GM18499 (cell line): ENCODE results near the gene TMEM178A.
"Not testable (repeated sequence)": the region's sequence is repeated elsewhere in the genome, so short reads cannot be mapped to it uniquely, and the experiment has no call there.

Experiments used
- ATAC-seq: cut with Tn5 transposase; IDR thresholded peaks from one replicate; pipeline ENCODE4 v1.9.1; 2021; ENCODE audit warnings: moderate number of reproducible peaks; ENCODE audit not compliant: insufficient read depth, unreplicated experiment

The TMEM178A gene

DNA sequence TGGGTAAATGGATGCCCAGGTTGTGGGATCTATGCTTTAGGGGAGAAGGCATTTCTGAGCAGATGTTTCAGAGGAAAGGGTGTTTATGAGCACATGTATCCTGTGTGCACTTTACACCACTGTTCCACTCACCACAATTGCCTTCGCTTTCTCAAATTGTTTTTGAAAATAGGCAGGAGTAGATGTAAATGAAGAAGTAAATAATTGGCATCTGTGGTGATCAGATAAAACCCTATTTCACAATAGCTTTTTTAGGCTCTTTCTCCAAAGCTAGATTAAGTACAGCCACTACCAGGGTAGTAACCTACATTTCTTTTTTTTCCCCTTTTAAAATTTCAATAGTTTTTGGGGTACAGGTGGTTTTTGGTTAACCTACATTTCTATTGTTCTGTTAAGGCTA, 40.6 kb downstream of the TMEM178A start:
- no peak for ATAC-seq

DNA sequence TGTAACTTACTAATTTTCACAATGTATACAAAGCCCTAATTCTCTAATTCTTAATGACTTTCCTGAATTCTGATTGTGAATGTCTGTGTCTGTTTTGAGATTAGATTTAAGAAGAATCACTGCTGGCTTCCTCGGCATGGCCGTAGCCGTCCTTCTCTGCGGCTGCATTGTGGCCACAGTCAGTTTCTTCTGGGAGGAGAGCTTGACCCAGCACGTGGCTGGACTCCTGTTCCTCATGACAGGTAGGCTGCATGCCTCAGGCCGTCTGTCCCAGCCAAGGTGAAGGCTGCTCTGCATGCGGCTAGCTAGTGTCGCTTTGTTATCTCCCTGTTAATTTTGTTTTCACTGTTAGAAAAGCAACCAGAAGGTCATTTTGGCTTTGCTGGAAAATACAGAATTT, 41.2 kb downstream of the TMEM178A start:
- no peak for ATAC-seq

DNA sequence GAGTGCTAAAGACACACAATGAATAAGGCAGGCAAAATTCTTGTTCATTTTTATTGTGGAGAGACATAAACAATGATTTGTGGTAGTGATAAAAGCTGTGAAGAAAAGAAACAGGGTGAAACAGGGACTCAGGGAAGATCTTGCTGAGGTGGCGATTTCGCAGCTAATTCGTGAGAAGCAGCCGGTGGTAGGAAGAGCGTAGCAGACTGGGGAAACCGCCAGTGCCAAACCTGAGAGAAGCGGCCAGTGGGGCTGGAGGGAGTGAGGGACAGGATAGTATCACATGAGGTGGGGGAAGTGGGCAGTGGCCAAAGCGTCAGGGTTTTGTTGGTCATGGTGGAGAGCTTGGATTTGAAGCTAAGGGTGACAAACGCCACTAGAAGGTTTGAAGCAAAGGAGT, 42.3 kb downstream of the TMEM178A start:
- ATAC-seq, result no peak

DNA sequence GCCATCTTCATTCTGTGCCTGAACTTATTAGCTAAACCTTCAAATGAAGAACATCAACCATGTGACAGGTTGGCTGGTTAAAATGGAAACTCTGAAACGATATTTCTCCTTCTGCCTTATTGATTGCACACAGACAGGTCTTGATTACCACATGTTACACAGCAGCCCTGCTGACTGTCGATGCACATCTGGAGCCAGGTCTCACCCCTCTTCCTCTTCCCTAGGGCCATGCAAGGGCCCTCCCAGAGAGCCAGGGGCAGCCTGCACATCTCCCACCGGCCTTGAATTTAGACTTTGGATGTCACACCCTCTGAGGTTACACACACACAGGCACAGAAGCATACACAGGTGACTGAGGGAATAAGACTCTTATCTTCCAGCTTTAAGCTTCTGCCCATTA, 45.1 kb downstream of the TMEM178A start:
- no peak for ATAC-seq

DNA sequence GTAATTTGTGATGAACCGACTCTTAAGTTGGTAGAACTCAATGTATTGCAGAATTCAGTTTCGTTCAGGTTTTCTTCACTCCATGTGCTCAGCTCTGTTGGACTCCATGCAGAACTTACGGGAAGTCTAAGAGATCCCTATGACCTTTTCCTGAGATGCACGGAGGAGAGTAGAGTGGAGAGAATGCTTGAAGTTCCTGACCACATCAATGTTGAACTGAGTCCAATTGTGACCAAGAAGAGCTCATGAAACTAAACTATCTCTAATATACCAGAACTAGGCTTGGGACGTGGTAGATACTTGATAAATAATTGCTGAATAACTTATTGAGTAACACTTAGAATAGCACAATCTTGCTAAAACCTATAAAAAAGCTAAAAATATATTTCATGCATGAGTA, 47.2 kb downstream of the TMEM178A start:
- ATAC-seq, result no peak

DNA sequence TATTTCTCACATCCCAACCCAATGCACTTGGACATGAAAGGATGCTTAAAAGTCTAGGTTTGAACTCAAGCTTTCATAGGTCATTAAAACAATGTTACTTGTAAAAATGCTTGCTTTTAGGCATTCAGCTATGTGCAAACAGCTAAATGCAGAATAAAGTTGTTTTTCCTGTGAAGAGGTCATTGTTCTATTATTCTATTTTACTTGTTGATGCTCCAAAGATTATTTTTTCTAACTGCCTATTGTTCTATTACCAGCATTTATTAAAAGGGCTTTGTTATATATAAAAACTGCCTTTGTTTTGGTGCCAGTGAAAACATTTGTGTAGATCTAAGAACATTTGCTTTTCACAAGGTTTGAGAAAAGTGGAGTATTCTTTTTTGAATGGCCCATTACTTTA, 49.4 kb downstream of the TMEM178A start:
- no peak for ATAC-seq

DNA sequence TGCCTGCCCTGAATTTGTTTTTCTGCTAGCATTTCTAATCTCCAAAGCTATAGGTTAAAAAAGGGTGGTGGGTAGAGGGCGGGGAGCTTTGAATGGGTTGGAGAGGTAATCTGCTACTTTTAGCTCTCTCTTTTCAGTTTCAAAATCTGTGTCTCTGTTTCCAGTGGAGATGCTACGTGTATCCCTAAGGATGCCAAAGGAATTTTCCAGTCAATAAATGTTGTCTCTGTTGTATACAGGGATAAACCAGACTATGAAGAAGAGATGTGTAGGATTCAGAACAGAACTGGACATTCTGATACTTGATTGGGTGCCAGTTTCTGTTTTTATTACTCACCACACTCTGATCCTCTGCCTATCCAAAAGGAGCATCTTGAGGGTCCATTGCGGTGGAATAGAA, 50.1 kb downstream of the TMEM178A start:
- ATAC-seq, result no peak

DNA sequence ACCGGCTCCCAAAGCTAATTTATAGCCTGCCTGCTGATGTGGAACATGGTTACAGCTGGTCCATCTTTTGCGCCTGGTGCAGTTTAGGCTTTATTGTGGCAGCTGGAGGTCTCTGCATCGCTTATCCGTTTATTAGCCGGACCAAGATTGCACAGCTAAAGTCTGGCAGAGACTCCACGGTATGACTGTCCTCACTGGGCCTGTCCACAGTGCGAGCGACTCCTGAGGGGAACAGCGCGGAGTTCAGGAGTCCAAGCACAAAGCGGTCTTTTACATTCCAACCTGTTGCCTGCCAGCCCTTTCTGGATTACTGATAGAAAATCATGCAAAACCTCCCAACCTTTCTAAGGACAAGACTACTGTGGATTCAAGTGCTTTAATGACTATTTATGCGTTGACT, 51.4 kb downstream of the TMEM178A start:
- no peak for ATAC-seq

DNA sequence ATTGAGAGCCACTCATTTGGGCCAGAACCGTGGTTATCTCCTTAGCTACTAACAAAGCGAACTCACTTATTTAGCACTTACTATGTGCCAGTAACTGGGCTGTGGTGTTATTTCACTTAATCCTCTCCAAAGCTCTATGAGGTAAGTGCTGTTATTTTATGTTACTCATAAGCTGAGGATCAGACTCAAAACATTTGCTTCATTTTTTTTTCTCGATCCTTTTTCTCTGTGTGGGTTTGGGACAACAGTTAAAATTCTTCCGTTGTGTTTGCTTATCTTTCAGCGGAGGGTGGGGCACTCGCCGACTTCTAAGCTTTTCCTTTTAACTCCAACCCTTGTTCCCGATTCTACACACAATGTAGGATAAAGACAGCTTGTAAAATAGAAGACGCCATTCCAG, 52.8 kb downstream of the TMEM178A start:
- no peak for ATAC-seq

DNA sequence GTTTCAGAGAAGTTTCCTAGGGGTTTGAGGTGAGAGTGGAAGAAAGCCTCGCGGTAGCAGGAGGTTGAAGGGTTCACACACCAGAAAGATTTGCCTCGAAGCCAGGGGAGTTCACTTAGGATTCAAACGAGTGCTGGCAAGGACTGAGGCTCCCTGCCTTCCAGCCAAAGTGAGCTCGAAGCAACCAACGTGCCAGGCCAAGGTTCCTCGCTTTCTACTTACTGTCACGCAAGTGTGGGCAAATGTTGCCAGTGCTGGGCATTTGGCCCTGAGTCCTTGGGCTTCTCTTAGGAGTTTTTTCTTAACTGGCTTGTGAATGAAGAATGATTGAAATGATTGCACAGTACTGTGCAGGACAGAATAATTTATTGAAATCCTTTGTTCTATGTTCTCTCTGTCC, 53.6 kb downstream of the TMEM178A start:
- no peak for ATAC-seq

DNA sequence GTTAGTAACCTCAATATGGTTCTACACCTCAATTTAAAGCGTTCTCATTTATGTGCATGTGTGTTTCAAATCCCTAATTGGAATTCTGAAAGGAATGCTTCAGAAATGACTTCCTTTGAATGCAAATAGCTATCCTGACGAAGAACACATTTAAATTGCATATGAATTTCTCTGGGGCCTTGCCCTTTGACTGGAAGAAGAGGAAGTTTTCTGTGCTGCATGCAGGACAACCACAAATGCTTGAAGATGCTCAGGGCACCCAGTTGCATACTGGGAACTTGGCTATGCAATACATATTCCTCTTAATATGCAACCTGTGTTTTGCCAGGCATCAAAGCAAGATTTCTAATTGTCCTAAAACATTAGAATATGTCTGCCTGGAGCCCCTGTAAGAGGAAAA, 55.3 kb downstream of the TMEM178A start:
- no peak for ATAC-seq

DNA sequence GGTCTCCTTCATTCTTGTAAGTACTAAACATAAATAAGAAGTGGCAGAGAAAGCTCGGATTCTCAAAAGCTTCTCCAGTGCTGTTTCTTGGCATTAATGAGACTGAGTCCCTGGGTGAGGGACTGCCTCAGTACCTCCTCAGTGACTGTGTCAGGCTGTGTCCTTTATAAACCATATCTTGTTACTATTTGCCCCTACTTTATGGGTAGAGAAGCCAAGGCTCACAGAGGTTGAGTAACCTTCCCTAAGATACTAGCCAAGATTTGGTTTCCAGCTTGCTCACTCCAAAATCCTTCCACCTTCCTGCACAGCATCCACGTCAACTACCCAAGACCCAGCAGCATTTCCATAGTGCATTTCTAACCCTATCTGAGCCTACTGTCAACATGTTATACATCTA, 57.8 kb downstream of the TMEM178A start:
- ATAC-seq, result no peak

DNA sequence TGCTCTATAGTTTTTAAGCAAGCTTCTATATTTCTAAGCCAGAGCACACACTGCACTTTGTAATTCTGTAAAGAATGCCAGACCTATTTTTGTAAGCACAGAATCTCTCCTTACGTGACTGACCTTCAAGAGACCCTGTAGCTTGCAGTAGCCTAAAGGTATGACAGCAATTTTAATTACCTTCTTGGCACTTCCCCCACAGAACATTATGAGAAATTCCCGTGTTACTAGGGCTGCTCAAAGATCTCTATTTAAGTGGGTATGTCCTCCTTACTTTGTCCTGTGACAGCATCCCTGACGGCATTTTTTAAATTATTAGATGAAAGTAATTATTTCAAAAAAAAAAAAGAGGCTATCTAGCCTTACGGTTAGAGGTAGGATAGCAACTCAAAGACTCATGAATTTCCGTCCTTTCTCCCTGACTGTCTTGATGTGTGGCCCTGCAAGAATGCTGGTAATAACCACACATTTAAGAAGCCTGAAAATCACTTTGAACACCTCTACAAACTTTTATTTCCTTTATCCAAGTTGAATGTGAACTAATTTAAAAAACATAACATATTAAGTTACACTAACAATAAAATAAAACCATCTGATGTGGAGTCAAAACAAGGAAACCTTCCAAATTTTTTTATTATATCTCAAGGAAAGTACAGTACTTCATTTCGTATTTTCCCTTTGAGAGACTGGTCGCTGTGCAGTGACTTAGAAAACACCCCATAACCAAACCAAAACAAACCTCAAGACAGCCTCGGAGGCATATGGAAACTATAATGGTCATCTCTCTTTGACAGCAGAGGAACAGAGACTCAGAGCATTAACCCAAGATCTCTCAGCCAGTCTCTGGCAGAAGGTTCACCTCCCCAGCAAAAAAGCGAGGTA, 58.5 kb downstream of the TMEM178A start:
- ATAC-seq, result no peak

DNA sequence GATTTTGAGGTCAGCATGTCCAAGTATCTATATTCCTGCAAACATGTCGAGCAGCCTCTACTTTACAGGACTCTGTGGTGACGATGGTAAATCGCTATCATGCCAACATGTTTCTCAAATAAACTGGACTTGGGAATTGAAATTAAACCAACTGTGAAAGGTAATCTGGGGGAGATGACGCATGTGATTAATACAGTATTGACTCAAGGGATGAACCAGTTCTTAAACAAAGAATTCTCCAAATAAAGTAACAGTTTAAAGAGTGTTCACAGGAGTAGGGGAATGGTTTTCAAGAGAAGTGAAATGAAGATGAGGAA, 59.1 kb downstream of the TMEM178A start:
- no peak for ATAC-seq

DNA sequence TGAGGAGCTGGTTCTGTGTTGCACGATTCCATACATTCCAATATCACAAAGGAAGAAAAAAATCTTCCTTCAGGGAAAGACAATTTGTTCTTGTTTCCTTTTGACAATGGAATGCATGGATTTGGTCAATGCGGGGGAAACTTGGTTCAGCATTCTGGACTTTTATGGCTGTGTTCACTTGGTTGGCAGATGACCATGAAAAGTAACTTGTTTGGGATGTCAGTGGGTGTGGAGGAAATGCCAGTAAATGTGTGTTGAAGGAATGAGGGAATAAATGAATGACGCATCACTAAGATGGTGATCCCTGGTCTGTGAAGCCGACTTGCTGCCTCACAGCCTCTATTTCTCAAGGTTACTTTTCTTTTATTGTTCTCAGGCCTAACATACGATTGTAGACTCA, 59.7 kb downstream of the TMEM178A start:
- no peak for ATAC-seq

DNA sequence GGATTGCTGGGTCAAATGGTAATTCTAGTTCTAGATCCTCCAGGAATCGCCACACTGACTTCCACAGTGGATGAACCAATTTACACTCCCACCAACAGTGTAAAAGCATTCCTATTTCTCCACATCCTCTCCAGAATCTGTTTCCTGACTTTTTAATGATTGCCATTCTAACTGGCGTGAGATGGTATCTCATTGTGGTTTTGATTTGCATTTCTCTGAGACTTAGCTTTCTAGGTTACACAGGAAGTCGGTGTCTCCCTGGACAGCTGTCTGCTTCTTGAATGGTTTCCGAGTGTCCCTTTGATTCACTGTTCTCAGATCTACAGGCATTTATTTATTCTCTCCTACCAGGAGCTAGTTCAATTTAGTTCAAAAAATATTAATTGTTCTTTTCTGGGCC, 62.4 kb downstream of the TMEM178A start:
- not testable (repeated sequence) for ATAC-seq

DNA sequence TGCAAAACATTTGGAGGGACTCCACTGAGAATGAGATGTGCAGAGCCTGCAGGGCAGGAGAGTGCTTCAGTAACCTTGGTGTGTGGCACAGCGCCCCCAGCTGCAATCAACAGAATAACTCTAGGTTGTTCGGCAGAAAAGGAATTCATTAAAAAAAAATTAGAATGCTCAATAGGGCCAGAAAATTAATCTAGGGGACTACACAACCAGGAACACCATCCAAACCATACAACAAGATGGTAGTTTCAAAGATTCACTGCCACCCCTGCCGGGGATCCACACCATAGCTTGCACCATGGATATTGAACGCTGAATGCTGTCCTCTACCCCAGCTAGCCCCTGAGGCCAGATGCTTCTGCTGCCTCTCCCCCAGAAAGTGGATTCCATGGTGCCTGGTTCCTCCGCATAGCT, 63.2 kb downstream of the TMEM178A start:
- ATAC-seq, result no peak

DNA sequence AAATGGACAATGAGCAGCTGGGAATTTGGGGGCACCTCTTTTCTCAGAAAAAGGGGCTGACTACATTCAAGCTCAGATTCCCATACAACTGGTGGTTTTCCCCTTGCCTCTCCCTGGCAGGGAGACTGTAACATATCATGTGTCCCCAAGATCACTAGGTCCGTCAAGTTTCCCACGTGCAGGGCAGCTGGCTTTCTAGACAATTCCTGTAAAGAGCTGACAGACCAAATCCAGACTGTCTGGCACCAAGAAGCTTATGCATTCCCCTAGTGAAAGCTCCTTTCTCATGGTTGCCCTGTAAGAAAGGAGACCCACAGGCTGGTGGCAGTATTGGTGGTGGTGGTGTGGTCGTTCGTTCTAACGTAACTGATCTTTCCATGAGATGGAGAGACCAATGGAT, 64.6 kb downstream of the TMEM178A start:
- ATAC-seq, result no peak

DNA sequence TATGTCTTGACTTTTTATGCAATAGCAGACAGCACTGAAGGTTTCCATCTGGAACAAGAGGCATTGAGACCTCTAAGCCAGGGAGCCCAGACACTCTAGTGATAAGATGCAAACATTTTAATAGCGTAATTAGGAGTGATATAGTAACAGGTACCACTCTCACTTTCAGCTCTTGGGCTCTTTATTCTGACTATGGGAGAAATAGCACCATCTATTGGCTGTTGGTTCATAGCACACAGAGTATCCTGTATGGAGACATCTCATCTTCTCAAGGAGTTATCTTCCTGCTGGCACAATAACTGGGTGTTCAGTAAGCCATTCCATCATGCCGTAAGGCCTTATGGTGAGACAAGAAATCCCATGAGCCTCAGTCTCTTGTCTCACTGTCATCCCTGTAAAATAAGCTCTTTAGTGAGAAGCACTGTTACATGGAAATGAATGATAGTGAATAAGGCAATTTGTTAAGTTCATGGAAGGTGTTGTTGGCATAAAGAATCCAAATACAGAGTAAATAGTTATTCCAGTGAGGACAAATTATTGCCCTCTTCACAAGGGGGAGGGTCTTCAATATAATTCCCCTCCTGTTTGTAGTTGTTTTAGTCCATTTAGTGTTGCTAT, 65.1 kb downstream of the TMEM178A start:
- no peak for ATAC-seq

DNA sequence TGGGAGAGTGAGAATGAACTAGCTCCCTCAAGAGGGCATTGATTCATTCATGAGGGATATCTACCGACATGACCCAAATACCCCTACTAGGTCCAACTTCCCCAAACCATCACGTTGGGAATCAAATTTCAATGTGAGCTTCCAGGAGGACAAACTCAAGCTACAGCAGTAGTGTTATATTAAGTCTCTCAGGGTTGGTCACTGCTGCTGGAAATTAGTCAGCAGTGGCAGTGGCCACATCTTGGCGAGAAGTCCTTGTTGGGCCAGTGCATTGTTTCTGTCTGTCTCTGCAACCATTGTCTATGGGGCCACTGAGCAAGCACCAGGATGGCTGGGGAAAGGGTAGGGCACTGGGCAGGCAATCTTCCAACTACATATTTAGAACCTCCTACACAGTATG, 65.8 kb downstream of the TMEM178A start:
- no peak for ATAC-seq

DNA sequence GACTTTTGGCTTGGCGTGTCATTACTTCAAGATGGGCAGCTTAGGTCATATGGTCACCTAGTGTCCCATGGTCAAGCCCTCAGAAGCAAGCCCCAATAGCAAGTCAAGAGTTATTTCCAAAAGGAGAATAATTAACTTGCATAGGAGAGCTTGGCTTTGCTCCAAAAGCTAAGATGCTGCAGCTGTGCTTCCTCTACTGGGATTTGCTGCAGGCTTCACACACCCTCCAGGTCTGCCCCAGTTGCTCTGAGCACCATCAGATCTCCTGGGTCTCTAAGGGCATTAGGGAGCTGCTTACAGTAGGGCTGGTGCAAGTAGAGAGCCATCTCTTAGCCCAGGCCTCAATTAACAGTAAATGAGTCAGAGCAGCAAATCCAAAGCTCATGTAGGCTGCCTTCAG, 66.8 kb downstream of the TMEM178A start:
- ATAC-seq, result no peak

DNA sequence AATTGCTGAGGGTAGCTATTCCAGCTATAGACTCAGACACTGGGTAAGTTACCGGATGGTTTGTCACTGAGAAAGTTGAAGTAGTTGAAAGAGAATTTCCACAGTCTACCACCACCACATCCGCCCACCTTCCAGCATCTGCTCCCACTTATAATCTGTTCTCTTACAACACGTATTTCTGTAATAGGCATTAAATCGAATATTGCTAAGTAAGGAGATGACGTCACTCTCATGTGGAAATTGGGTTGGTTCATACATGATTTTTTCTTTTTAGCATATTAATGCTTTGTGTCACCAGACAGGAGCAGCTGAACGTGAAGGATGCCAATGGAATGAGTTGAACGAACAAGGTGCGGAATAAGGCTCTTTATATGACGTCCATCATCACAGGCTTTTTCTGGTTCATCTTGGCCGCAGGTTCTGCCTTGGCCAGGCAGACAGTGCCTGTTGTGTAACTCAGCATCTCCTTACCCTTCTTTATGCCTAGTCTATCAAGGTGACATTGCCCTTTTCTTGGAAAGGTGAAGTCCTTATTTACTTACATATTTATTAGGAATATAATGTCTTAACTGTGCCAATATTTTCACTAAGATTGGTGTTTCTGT, 67.5 kb downstream of the TMEM178A start:
- ATAC-seq, result no peak
